ENCODE results near the gene KRTAP1-3. TPM values are rescaled to one million over a fixed set of nuclear protein-coding genes. Genes with fewer than 3 reads are reported as not detected.
"Not testable (repeated sequence)": the region's sequence is repeated elsewhere in the genome, so short reads cannot be mapped to it uniquely, and the experiment has no call there.

The KRTAP1-3 gene
- total RNA-seq, 1 donor from 2014 or later, result not detected

- not testable (repeated sequence) for H3K9me3 ChIP-seq (ENCODE audit: control insufficient read depth in 3 of 3, low read length in 3 of 3); H3K27ac ChIP-seq (ENCODE audit: low read depth, low read length); H3K9ac ChIP-seq (ENCODE audit: low read depth in 1 of 3, low read length in 3 of 3); H3K4me1 ChIP-seq (ENCODE audit: control insufficient read depth in 3 of 3, insufficient read depth in 3 of 3, low read length in 3 of 3); H3K36me3 ChIP-seq (ENCODE audit: control insufficient read depth in 3 of 3, insufficient read depth in 3 of 3, low read length in 3 of 3); H3K4me3 ChIP-seq (ENCODE audit: low read length in 3 of 3)
- H3K27me3 ChIP-seq (ENCODE audit: control insufficient read depth in 3 of 3, insufficient read depth in 3 of 3, low read length in 3 of 3), result peaks cover 5 to 14% (median 10%) of the 10 kb centered on the region in 3 donors
Measured at GRCh38 chr17:41055130-41055529, 20.5 kb upstream of the KRTAP1-3 start, which contains the start of gene KRTAP2-2. KRTAP2-2 (minus strand) TSS chr17:41055230; CDS start chr17:41055211, 19 bp downstream.

- not testable (repeated sequence) for H3K9me3 ChIP-seq (ENCODE audit: control insufficient read depth in 3 of 3, low read length in 3 of 3); H3K9ac ChIP-seq (ENCODE audit: low read depth in 1 of 3, low read length in 3 of 3); H3K36me3 ChIP-seq (ENCODE audit: control insufficient read depth in 3 of 3, insufficient read depth in 3 of 3, low read length in 3 of 3); H3K4me3 ChIP-seq (ENCODE audit: low read length in 3 of 3); H3K4me1 ChIP-seq (ENCODE audit: control insufficient read depth in 3 of 3, insufficient read depth in 3 of 3, low read length in 3 of 3); H3K27ac ChIP-seq (ENCODE audit: low read depth, low read length)
- H3K27me3 ChIP-seq (ENCODE audit: control insufficient read depth in 3 of 3, insufficient read depth in 3 of 3, low read length in 3 of 3), result peaks cover 3 to 14% (median 7%) of the 10 kb centered on the region in 3 donors
Measured at GRCh38 chr17:41054556-41054955, 19.9 kb upstream of the KRTAP1-3 start.

GRCh38 chr17:41054025-41054424 is 19.4 kb upstream of the KRTAP1-3 start:
- Histone ChIP-seq H3K4me3 (ENCODE audit: low read length in 3 of 3) (no peak overlapping the region), H3K9ac (ENCODE audit: low read depth in 1 of 3, low read length in 3 of 3) (no peak overlapping the region), H3K27me3 (ENCODE audit: control insufficient read depth in 3 of 3, insufficient read depth in 3 of 3, low read length in 3 of 3) (peaks cover 1 to 13% (median 6%) of the 10 kb centered on the region in 3 donors)

GRCh38 chr17:41052566-41052965 is 17.9 kb upstream of the KRTAP1-3 start:
- peaks cover 10 to 19% (median 11%) of the 10 kb centered on the region in 3 donors for H3K27me3 ChIP-seq (ENCODE audit: control insufficient read depth in 3 of 3, insufficient read depth in 3 of 3, low read length in 3 of 3)
- no peak overlapping the region for H3K4me3 ChIP-seq (ENCODE audit: low read length in 3 of 3)
- no peaks in the 10 kb centered on the region for H3K4me1 ChIP-seq (ENCODE audit: control insufficient read depth in 3 of 3, insufficient read depth in 3 of 3, low read length in 3 of 3)
- no peak overlapping the region for H3K27ac ChIP-seq (ENCODE audit: low read depth, low read length)
- peaks cover 0 to 5% (median 0%) of the 10 kb centered on the region in 3 donors for H3K9me3 ChIP-seq (ENCODE audit: control insufficient read depth in 3 of 3, low read length in 3 of 3)
- H3K9ac ChIP-seq (ENCODE audit: low read depth in 1 of 3, low read length in 3 of 3), result no peak overlapping the region
- no peaks in the 10 kb centered on the region for H3K36me3 ChIP-seq (ENCODE audit: control insufficient read depth in 3 of 3, insufficient read depth in 3 of 3, low read length in 3 of 3)

More at GRCh38 chr17:41054025-41054424, 19.4 kb upstream of the KRTAP1-3 start:
- Histone ChIP-seq H3K4me1 (ENCODE audit: control insufficient read depth in 3 of 3, insufficient read depth in 3 of 3, low read length in 3 of 3) (no peaks in the 10 kb centered on the region), H3K27ac (ENCODE audit: low read depth, low read length) (no peak overlapping the region), H3K36me3 (ENCODE audit: control insufficient read depth in 3 of 3, insufficient read depth in 3 of 3, low read length in 3 of 3) (no peaks in the 10 kb centered on the region), H3K9me3 (ENCODE audit: control insufficient read depth in 3 of 3, low read length in 3 of 3) (peaks cover 0 to 5% (median 0%) of the 10 kb centered on the region in 3 donors)

- Histone ChIP-seq H3K4me1 (ENCODE audit: control insufficient read depth in 3 of 3, insufficient read depth in 3 of 3, low read length in 3 of 3) (no peaks in the 10 kb centered on the region), H3K9me3 (ENCODE audit: control insufficient read depth in 3 of 3, low read length in 3 of 3) (peaks cover 0 to 5% (median 0%) of the 10 kb centered on the region in 3 donors), H3K36me3 (ENCODE audit: control insufficient read depth in 3 of 3, insufficient read depth in 3 of 3, low read length in 3 of 3) (no peaks in the 10 kb centered on the region), H3K9ac (ENCODE audit: low read depth in 1 of 3, low read length in 3 of 3) (no peak overlapping the region), H3K4me3 (ENCODE audit: low read length in 3 of 3) (no peak overlapping the region), H3K27me3 (ENCODE audit: control insufficient read depth in 3 of 3, insufficient read depth in 3 of 3, low read length in 3 of 3) (peaks cover 11 to 27% (median 14%) of the 10 kb centered on the region in 3 donors), H3K27ac (ENCODE audit: low read depth, low read length) (no peak overlapping the region)
Measured at GRCh38 chr17:41049110-41049509, 14.4 kb upstream of the KRTAP1-3 start.

- Histone ChIP-seq H3K9ac (ENCODE audit: low read depth in 1 of 3, low read length in 3 of 3) (no peak overlapping the region), H3K4me3 (ENCODE audit: low read length in 3 of 3) (no peak overlapping the region), H3K27me3 (ENCODE audit: control insufficient read depth in 3 of 3, insufficient read depth in 3 of 3, low read length in 3 of 3) (peaks cover 11 to 24% (median 14%) of the 10 kb centered on the region in 3 donors), H3K27ac (ENCODE audit: low read depth, low read length) (no peak overlapping the region), H3K9me3 (ENCODE audit: control insufficient read depth in 3 of 3, low read length in 3 of 3) (peaks cover 0 to 3% (median 0%) of the 10 kb centered on the region in 3 donors), H3K36me3 (ENCODE audit: control insufficient read depth in 3 of 3, insufficient read depth in 3 of 3, low read length in 3 of 3) (no peaks in the 10 kb centered on the region), H3K4me1 (ENCODE audit: control insufficient read depth in 3 of 3, insufficient read depth in 3 of 3, low read length in 3 of 3) (no peaks in the 10 kb centered on the region)
Measured at GRCh38 chr17:41048441-41048840, 13.8 kb upstream of the KRTAP1-3 start.

GRCh38 chr17:41046735-41047465 is 12.2 kb upstream of the KRTAP1-3 start, which contains the start of gene KRTAP2-1:
KRTAP2-1 (minus strand) TSS chr17:41047316; CDS start chr17:41047267, 49 bp downstream.
- H3K4me3 ChIP-seq (ENCODE audit: low read length in 3 of 3); H3K4me1 ChIP-seq (ENCODE audit: control insufficient read depth in 3 of 3, insufficient read depth in 3 of 3, low read length in 3 of 3); H3K36me3 ChIP-seq (ENCODE audit: control insufficient read depth in 3 of 3, insufficient read depth in 3 of 3, low read length in 3 of 3); H3K9me3 ChIP-seq (ENCODE audit: control insufficient read depth in 3 of 3, low read length in 3 of 3); H3K27ac ChIP-seq (ENCODE audit: low read depth, low read length); H3K9ac ChIP-seq (ENCODE audit: low read depth in 1 of 3, low read length in 3 of 3): not testable (repeated sequence)
- peaks cover 11 to 24% (median 14%) of the 10 kb centered on the region in 3 donors for H3K27me3 ChIP-seq (ENCODE audit: control insufficient read depth in 3 of 3, insufficient read depth in 3 of 3, low read length in 3 of 3)

- H3K4me3 ChIP-seq (ENCODE audit: low read length in 3 of 3), result no peak overlapping the region
- H3K27me3 ChIP-seq (ENCODE audit: control insufficient read depth in 3 of 3, insufficient read depth in 3 of 3, low read length in 3 of 3), result peaks cover 1 to 14% (median 5%) of the 10 kb centered on the region in 3 donors
- H3K9me3 ChIP-seq (ENCODE audit: control insufficient read depth in 3 of 3, low read length in 3 of 3), result no peaks in the 10 kb centered on the region
- no peak overlapping the region for H3K27ac ChIP-seq (ENCODE audit: low read depth, low read length)
- H3K9ac ChIP-seq (ENCODE audit: low read depth in 1 of 3, low read length in 3 of 3), result no peak overlapping the region
- no peaks in the 10 kb centered on the region for H3K4me1 ChIP-seq (ENCODE audit: control insufficient read depth in 3 of 3, insufficient read depth in 3 of 3, low read length in 3 of 3)
- no peaks in the 10 kb centered on the region for H3K36me3 ChIP-seq (ENCODE audit: control insufficient read depth in 3 of 3, insufficient read depth in 3 of 3, low read length in 3 of 3)
Measured at GRCh38 chr17:41042953-41043352, 8.3 kb upstream of the KRTAP1-3 start.

GRCh38 chr17:41040783-41041571 is 6.3 kb upstream of the KRTAP1-3 start, which contains the start of gene KRTAP1-1:
KRTAP1-1 (minus strand) TSS chr17:41041450; CDS start chr17:41041397, 53 bp downstream.
- H3K27me3 ChIP-seq (ENCODE audit: control insufficient read depth in 3 of 3, insufficient read depth in 3 of 3, low read length in 3 of 3); H3K36me3 ChIP-seq (ENCODE audit: control insufficient read depth in 3 of 3, insufficient read depth in 3 of 3, low read length in 3 of 3); H3K27ac ChIP-seq (ENCODE audit: low read depth, low read length); H3K9me3 ChIP-seq (ENCODE audit: control insufficient read depth in 3 of 3, low read length in 3 of 3); H3K4me3 ChIP-seq (ENCODE audit: low read length in 3 of 3); H3K9ac ChIP-seq (ENCODE audit: low read depth in 1 of 3, low read length in 3 of 3); H3K4me1 ChIP-seq (ENCODE audit: control insufficient read depth in 3 of 3, insufficient read depth in 3 of 3, low read length in 3 of 3): not testable (repeated sequence)

Data from skeletal muscle tissue (tissue), 4 donors.